ENCODE data around the gene ARID5A.

Gene ARID5A

GRCh38 chr2:96520231-96520630, 16.3 kb upstream of the ARID5A start:
- no peak for TF ChIP-seq CTCF (IDR thresholded peaks at IDR 0.05)

DNA sequence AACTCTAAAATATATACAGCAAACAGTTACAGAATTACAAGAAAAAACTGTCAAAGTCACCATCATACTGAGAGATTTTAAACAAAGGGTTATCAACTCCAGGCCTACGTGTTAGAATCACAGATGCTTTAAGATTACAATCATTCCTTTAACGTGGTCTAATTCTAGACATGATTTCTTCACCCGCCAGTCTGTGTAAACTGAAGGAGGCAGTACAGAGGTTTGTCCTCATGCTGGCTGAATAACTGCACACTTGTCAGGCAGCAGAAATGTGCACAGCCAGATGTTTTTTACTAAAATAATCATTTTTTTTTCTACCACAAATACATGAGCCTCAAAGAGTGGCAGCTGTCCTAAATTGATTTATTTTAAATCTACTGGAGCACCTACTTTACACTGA, 15.9 kb upstream of the ARID5A start:
- TF ChIP-seq CTCF (IDR thresholded peaks at IDR 0.05): no peak

DNA sequence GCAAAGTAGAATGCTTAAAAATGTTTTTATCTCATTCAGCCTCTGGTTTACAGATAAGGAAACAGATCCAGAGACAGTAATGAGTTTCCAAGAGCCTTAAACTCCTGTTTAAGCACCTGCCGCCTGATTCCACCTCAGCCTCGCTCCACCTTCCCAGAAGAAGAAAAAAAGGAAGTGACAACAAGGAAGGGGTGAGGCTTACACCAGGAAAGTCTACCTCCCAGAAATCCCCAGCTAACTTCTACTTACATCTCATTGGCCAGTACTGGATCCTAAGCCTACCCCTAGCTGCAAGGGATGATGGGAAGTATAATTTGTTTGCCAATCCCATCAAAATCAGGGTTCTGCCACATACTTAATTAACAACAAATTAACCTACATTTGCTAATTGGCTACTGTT, 15.3 kb upstream of the ARID5A start:
- no peak for TF ChIP-seq CTCF (IDR thresholded peaks at IDR 0.05)

DNA sequence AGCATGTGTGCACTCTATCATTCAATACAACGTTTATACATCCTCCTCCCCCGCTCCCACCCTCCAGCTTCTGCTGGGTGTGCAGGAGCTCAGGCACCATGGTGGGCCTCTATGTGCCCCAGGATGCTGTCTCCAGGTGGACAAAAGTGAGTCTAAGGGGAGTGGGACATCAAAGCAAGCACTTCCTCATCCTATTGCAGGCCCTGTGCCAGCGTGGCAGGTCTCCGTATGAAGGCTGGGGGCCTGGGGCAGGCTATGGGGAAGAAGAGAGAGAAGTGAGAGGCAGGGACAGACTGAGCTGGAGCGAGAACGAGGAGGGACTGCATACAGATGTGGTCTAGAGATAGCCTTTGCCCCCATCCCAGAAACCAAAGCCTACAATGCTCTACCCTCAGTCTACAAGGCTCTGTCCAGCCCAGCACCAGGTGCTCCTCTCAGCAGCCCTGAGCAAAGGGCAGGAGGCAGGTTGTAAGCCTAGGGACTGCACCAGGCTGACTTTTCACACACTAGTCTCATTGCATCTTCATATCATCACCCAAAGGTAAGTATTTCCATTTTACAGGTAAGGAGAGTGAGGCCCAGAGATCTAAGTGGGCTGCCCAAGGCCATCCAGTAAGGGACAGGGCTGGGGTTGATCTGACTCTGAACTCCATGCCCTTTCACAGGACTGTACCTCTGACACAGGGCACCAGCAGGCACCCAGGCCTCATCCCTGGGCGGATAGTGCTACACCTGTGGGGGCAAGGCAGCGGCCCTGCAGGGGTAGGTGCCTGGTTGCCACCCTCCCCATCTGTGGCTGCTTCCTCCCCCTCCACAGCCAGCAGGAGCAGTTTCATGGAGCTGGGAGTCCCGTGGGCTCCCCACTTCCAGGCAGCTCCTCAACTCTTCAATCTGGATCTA, 14.0 kb upstream of the ARID5A start:
- TF ChIP-seq CTCF (IDR thresholded peaks at IDR 0.05): no peak

DNA sequence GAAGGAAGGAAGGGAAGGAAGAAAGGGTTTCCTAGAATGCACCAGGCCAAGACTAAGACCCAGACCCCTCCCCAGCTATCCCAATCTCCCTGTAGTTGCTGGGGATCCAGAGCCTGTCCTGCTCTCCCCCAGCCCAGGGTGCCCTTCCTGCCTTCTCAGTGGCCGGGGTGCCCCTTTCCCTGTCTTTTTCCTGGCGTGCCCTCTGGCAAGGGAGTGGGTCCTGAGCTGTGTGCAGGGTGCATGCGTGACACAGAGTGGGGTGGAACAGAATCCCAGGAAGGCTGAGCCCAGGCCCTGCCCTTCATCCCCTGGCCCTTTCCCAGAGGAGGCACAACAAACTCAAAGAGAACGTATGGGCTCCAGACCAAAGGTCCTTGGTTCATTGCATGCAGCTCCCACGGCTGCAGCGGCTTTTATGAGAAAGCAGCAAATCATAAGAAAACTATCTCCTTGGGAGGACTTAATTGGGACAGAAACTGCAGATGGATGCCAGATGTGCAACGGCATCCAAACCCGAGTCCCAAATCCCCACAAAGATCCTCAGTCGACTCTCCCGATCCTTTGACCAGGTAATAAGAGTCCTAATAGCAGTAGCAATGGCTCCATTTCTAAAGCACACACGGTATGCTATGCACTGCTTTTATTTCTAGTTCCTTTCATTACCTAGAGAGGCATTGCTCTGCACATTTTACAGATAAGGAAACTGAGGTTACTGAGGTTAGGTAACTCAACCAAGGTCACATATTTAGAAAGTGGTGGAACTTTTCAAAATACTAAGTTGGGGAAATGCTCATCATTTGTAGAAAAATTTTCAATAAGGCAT, 12.7 kb upstream of the ARID5A start:
- TF ChIP-seq CTCF (IDR thresholded peaks at IDR 0.05): no peak

GRCh38 chr2:96524482-96525210, 11.9 kb upstream of the ARID5A start:
- TF ChIP-seq CTCF (IDR thresholded peaks at IDR 0.05): no peak

- TF ChIP-seq CTCF (IDR thresholded peaks at IDR 0.05): no peak
These were observed 11.4 kb upstream of the ARID5A start for GRCh38 chr2:96525211-96525507.
